ENCODE measurements around the gene CSMD2. TPM values are rescaled to one million over a fixed set of nuclear protein-coding genes. Genes with fewer than 3 reads are reported as not detected.

Gene CSMD2
- total and polyA plus RNA-seq, 2 of the 8 experiments (the other 6 are each of a cell fraction or from before 2014, with no cell fraction given) = 7.0 to 14.7 TPM

- TF ChIP-seq ATF2 (IDR thresholded peaks at IDR 0.05; ENCODE audit: low read length) = no peak
- TF ChIP-seq NRF1 (IDR thresholded peaks at IDR 0.05; ENCODE audit: low read depth, low read length) = no peak
- no peak for TF ChIP-seq SUZ12 (IDR thresholded peaks at IDR 0.05; ENCODE audit: low read length)
- TF ChIP-seq SRF (IDR thresholded peaks at IDR 0.05; ENCODE audit: low read depth, low read length) = no peak
- TF ChIP-seq HDAC2 (IDR thresholded peaks at IDR 0.05; ENCODE audit: borderline replicate concordance in 1 of 2, low read depth in 2 of 2, low read length in 2 of 2) = no peak
- TF ChIP-seq ASH2L (IDR thresholded peaks at IDR 0.05; ENCODE audit: low read length) = no peak
- TF ChIP-seq RBBP5 (IDR thresholded peaks at IDR 0.05; ENCODE audit: borderline replicate concordance, low read depth, low read length) = no peak
- TF ChIP-seq KDM5A (IDR thresholded peaks at IDR 0.05; ENCODE audit: low read length) = no peak
These were observed 20.3 kb downstream of the CSMD2 start (continued) for GRCh38 chr1:34144766-34145165.
